Naive thymus-derived CD4-positive, alpha-beta T cell (primary cell): ENCODE data around the gene ATOSB. TPM values are rescaled to one million over a fixed set of nuclear protein-coding genes. Genes with fewer than 3 reads are reported as not detected.

Experiments
- ATAC-seq: fragments of 150-1000 bp; cut with Tn5 transposase; 2 replicates; pipeline ENCODE4 v1.10.0; 2021; ENCODE audit warnings: mild to moderate bottlenecking, moderate library complexity
- CTCF ChIA-PET: fragments of 350-600 bp; sonication (Branson Sonifier 250); formaldehyde crosslinking; loops from one replicate; lab custom pipeline; 2021; ENCODE audit warnings: antibody characterized with exemption; lab: Charles Lee
- POLR2A ChIA-PET: fragments of 350-600 bp; sonication (Branson Sonifier 250); formaldehyde crosslinking; loops from one replicate; lab custom pipeline; 2021; ENCODE audit warnings: antibody characterized with exemption, inconsistent platforms; lab: Charles Lee
- DNase-seq, 9 donors: peaks; one replicate each; pipeline versions ENCODE4 v3.0.0 to v3.0.0-alpha.2; 2020 to 2022; ENCODE audit warnings: mixed read lengths in 1 of 9
- H3K27ac ChIP-seq: one replicate; pipeline ENCODE4 v1.7.0; 2013; ENCODE audit warnings: mild to moderate bottlenecking, low read depth, low read length, moderate library complexity
- H3K27me3 ChIP-seq, 2 donors: one replicate each; pipeline ENCODE4 v1.7.0; 2013; ENCODE audit warnings: low read length in 2 of 2, mild to moderate bottlenecking in 2 of 2, moderate library complexity in 2 of 2; ENCODE audit not compliant: control insufficient read depth in 2 of 2, insufficient read depth in 2 of 2
- H3K36me3 ChIP-seq, 3 experiments: 1 replicate in 2 of 3; 2 replicates in 1 of 3; pipeline ENCODE4 v1.7.0; 2013; ENCODE audit warnings: low read length in 3 of 3, mild to moderate bottlenecking in 3 of 3, moderate library complexity in 1 of 3; ENCODE audit not compliant: insufficient read depth in 3 of 3, control insufficient read depth in 2 of 3
- H3K4me1 ChIP-seq, 2 donors: one replicate each; pipeline ENCODE4 v1.7.0; 2013; ENCODE audit warnings: low read length in 2 of 2, mild to moderate bottlenecking in 2 of 2, moderate library complexity in 1 of 2; ENCODE audit not compliant: control insufficient read depth in 2 of 2, insufficient read depth in 2 of 2
- H3K4me3 ChIP-seq: 2 replicates; pipeline ENCODE4 v1.7.0; 2013; ENCODE audit warnings: mild to moderate bottlenecking, low read length
- H3K9me3 ChIP-seq, 3 experiments: 1 replicate in 2 of 3; 2 replicates in 1 of 3; pipeline ENCODE4 v1.7.0; 2013; ENCODE audit warnings: low read length in 3 of 3; ENCODE audit not compliant: control insufficient read depth in 2 of 3
- H3K27ac Mint-ChIP-seq, 9 donors: one replicate each; pipeline ENCODE4 v1.8.0; 2020 to 2022; ENCODE audit warnings: mixed read lengths in 9 of 9, mild to moderate bottlenecking in 8 of 9, moderate library complexity in 5 of 9, inconsistent platforms in 2 of 9
- H3K27me3 Mint-ChIP-seq, 5 donors: one replicate each; pipeline ENCODE4 v1.8.0; 2021 to 2022; ENCODE audit warnings: mixed read lengths in 5 of 5, mild to moderate bottlenecking in 1 of 5
- H3K36me3 Mint-ChIP-seq, 5 donors: one replicate each; pipeline ENCODE4 v1.8.0; 2020 to 2022; ENCODE audit warnings: mixed read lengths in 5 of 5, mild to moderate bottlenecking in 3 of 5, inconsistent platforms in 1 of 5
- H3K4me1 Mint-ChIP-seq, 7 donors: one replicate each; pipeline ENCODE4 v1.8.0; 2020 to 2022; ENCODE audit warnings: mixed read lengths in 7 of 7, mild to moderate bottlenecking in 3 of 7, inconsistent platforms in 1 of 7
- H3K4me3 Mint-ChIP-seq, 10 donors: one replicate each; pipeline ENCODE4 v1.8.0; 2020 to 2022; ENCODE audit warnings: mild to moderate bottlenecking in 10 of 10, mixed read lengths in 10 of 10, moderate library complexity in 6 of 10, inconsistent platforms in 2 of 10
- H3K9me3 Mint-ChIP-seq, 11 donors: one replicate each; pipeline ENCODE4 v1.8.0; 2020 to 2022; ENCODE audit warnings: mixed read lengths in 11 of 11, mild to moderate bottlenecking in 4 of 11, inconsistent platforms in 1 of 11, moderate library complexity in 1 of 11
- intact Hi-C, 2 donors: fragments of 100-400 bp; cut with micrococcal nuclease; formaldehyde crosslinking; loops; one replicate each; pipeline ENCODE4 v1.15.1; 2023
- polyA plus RNA-seq, 2 donors: library from polyadenylated mRNA; unstranded; fragments of 300-500 nt; fragmentation: Illumina TruSeq; gene quantifications; one replicate each; pipeline ENCODE4 v1.2.3, GENCODE V29; 2021
- total RNA-seq, 6 experiments: library from RNA in 5 of 6; stranded (reverse) in 5 of 6; gene quantifications; 1 replicate in 5 of 6; 2 replicates in 1 of 6; pipeline ENCODE4 v1.2.3 and lab custom pipeline; 2021 to 2026

The ATOSB gene
- total and polyA plus RNA-seq, 7 experiments from 2014 or later, result 0.95 to 26.0 (median 6.1) TPM

DNA sequence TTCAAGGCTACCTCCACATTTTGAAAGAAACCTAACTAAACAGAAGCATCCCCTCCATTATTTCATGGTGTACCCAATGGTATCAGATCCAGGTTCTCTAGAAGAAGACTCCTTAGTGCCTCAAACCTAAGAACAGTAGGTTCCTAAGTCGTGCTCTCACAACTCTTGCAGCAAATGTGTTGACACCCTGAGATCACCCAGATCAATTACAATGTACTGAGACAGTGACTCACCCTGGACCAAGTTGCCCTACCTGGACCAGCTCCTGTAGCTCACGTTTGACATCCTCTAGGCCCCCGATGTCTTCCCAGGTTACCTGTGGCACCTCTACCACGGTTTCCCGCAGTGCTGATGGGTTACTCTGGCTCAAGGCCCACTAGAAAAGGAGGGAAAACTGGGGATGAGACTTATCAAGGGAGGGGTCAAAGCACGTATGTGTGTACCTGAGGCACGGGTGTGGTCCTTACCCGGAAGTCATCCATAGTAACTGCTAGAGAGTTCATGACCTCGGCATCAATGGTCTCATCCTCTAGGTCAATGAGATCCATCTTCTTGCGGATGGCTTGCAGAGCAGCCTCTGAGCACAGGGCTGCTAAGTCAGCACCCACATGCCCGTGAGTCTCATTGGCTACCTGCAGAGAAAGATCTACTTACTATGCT lies 55.0 kb downstream of the ATOSB start:
- Histone ChIP-seq H3K27ac (no peak overlapping the region), H3K36me3 (peaks cover 70 to 98% (median 75%) of the 10 kb centered on the region in 3 experiments), H3K4me1 (no peaks in the 10 kb centered on the region), H3K4me3 (no peak overlapping the region), H3K27me3 (no peaks in the 10 kb centered on the region), H3K9me3 (no peaks in the 10 kb centered on the region)
- Mint-ChIP-seq H3K27me3 (no peaks in the 10 kb centered on the region), H3K4me3 (no peak overlapping the region), H3K4me1 (peaks cover 0 to 12% (median 0%) of the 10 kb centered on the region in 7 donors), H3K36me3 (peaks cover 28 to 82% (median 59%) of the 10 kb centered on the region in 5 donors), H3K9me3 (no peaks in the 10 kb centered on the region), H3K27ac (peak overlapping the region in 3 of 9 donors; percentile 14 to 41 (median 23))
- ChIA-PET CTCF (no interaction called here), POLR2A (no interaction called here)
- ATAC-seq, result peak; percentile 5
- intact Hi-C loops, result no loop called here
- DNase-seq, result no peak

DNA sequence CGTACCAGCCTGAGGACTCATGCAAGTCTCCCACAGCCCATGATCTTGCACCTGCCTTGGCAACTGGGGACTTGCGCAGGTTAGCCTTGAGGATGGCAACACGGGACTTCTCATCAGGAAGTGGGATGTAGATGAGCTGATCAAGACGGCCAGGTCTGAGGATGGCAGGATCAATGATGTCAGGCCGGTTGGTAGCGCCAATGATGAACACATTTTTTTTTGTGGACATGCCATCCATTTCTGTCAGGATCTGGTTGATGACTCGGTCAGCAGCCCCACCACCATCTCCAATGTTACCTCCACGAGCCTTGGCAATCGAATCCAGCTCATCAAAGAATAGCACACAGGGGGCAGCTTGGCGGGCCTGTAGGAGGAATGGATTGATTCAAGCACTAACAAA lies 56.2 kb downstream of the ATOSB start:
- Mint-ChIP-seq H3K36me3 (peaks cover 28 to 84% (median 59%) of the 10 kb centered on the region in 5 donors), H3K4me1 (peaks cover 0 to 12% (median 0%) of the 10 kb centered on the region in 7 donors), H3K4me3 (peak overlapping the region in 1 of 10 donors; percentile 10), H3K27me3 (no peaks in the 10 kb centered on the region), H3K9me3 (no peaks in the 10 kb centered on the region), H3K27ac (peak overlapping the region in 2 of 9 donors; percentile 64 to 86)
- CTCF ChIA-PET, result no interaction called here
- no peaks in the 10 kb centered on the region for H3K27me3 ChIP-seq
- no peaks in the 10 kb centered on the region for H3K9me3 ChIP-seq
- H3K4me1 ChIP-seq, result no peaks in the 10 kb centered on the region
- H3K27ac ChIP-seq, result no peak overlapping the region
- intact Hi-C loops, result no loop called here
- DNase-seq (no peak), ATAC-seq (no peak)
- H3K36me3 ChIP-seq, result peaks cover 63 to 85% (median 65%) of the 10 kb centered on the region in 3 experiments
- POLR2A ChIA-PET, result no interaction called here
- H3K4me3 ChIP-seq, result no peak overlapping the region

DNA sequence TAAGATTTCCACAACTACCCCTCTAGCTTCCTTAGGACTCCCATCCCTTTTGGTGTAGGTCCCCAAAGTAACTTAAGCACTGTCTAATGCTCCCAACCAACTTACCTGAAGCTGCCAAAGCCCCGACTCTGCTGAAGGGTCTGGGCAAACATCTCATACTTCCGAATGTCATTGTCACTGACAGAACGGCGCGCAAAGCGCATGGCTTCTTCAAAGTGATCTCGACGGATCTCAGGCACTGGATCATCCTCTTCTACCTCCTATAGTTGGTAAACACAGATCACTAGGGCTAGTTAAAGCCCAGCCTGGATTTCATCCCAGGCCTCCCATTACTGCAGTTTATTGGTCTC lies 58.4 kb downstream of the ATOSB start:
- Mint-ChIP-seq H3K36me3 (peaks cover 22 to 79% (median 49%) of the 10 kb centered on the region in 5 donors), H3K27ac (peak overlapping the region in 2 of 9 donors; percentile 22 to 43), H3K4me3 (no peak overlapping the region), H3K27me3 (no peaks in the 10 kb centered on the region), H3K9me3 (no peaks in the 10 kb centered on the region), H3K4me1 (peaks cover 0 to 9% (median 0%) of the 10 kb centered on the region in 7 donors)
- Histone ChIP-seq H3K27me3 (no peaks in the 10 kb centered on the region), H3K36me3 (peaks cover 43 to 69% (median 49%) of the 10 kb centered on the region in 3 experiments), H3K4me3 (no peak overlapping the region), H3K4me1 (no peaks in the 10 kb centered on the region), H3K27ac (no peak overlapping the region), H3K9me3 (no peaks in the 10 kb centered on the region)
- POLR2A ChIA-PET, result no interaction called here
- CTCF ChIA-PET, result no interaction called here
- intact Hi-C loops, result no loop called here
- DNase-seq (no peak), ATAC-seq (no peak)

DNA sequence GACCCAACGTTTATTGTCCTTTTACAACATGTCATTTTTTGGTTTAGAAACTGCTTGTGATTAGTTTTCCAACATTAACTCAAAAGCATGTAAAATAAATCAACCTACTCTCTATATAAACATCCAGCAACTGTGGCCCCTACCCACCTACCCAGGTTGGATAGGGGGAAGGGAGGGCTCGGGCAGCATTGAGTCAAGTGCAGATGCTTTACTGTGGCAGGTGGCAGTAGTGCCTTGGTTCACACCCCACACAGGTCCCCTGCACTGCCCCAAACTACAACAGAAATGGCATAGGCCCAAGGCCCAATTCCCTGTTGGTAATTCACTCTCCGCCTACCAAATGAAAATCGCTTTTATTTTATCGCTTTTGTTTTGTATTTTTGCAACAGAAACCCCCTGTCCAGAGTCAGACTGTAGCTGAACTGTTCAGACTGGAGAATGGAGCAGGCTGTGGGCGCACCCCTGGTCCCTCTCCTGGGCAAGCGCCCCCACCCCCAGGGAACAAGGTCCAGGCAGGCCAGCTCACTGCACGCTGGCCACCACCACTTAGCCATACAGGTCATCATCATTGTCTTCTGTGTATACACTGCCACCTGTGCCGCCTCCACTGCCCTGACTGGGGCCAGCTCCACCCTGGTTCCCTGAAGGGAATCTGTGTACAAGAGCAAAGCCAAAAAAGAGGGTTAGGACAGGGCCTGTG lies 58.9 kb downstream of the ATOSB start:
- no peak overlapping the region for H3K4me3 Mint-ChIP-seq
- H3K4me1 ChIP-seq, result no peaks in the 10 kb centered on the region
- no peaks in the 10 kb centered on the region for H3K9me3 ChIP-seq
- H3K4me3 ChIP-seq, result no peak overlapping the region
- no peak for DNase-seq
- no peaks in the 10 kb centered on the region for H3K27me3 ChIP-seq
- POLR2A ChIA-PET, result no interaction called here
- H3K36me3 ChIP-seq, result peaks cover 38 to 64% (median 44%) of the 10 kb centered on the region in 3 experiments
- no peaks in the 10 kb centered on the region for H3K9me3 Mint-ChIP-seq
- H3K36me3 Mint-ChIP-seq, result peaks cover 20 to 74% (median 44%) of the 10 kb centered on the region in 5 donors
- CTCF ChIA-PET, result no interaction called here
- intact Hi-C loops, result no loop called here
- H3K27ac ChIP-seq, result no peak overlapping the region
- ATAC-seq, result peak; percentile 23
- H3K27me3 Mint-ChIP-seq, result no peaks in the 10 kb centered on the region
- peaks cover 0 to 7% (median 0%) of the 10 kb centered on the region in 7 donors for H3K4me1 Mint-ChIP-seq
- peak overlapping the region in 2 of 9 donors; percentile 21 to 44 for H3K27ac Mint-ChIP-seq

DNA sequence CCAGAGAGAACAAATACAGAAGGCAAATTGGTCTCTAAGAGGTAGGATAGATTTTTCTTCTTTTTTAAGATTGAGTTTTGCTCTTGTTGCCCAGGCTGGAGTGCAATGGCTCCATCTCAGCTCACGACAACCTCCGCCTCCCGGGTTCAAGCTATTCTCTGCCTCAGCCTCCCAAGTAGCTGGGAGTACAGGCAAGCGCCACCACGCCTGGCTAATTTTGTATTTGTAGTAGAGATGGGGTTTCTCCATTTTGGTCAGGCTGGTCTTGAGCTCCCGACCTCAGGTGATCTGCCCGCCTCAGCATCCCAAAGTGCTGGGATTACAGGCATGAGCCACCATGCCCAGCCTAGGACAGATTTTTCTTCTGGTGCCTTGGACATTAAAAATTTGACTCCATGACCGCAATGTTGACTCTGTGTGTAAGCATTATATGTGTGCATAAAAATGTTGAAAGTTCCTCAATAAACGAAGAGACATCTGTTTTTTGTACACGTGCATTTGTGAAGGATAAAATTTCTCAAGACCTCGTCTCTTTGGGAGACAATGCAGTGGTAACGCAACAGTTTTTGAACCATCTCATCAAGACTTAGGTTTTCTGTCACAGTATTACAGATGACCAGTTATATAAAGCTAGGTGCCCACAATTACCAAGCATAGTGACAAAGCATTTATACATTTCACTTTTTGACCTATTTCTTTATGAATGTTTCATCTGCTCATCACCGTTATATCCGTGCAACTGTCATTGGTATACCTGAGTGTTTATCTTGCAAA lies 60.6 kb downstream of the ATOSB start:
- intact Hi-C loops, result no loop called here
- peak overlapping the region in 1 of 9 donors; percentile 5 for H3K27ac Mint-ChIP-seq
- CTCF ChIA-PET, result interaction anchor here (2.6 kb wide), 1 partner anchor 156 kb away, joined by 7 read pairs; no protein-coding TSS in a partner anchor

DNA sequence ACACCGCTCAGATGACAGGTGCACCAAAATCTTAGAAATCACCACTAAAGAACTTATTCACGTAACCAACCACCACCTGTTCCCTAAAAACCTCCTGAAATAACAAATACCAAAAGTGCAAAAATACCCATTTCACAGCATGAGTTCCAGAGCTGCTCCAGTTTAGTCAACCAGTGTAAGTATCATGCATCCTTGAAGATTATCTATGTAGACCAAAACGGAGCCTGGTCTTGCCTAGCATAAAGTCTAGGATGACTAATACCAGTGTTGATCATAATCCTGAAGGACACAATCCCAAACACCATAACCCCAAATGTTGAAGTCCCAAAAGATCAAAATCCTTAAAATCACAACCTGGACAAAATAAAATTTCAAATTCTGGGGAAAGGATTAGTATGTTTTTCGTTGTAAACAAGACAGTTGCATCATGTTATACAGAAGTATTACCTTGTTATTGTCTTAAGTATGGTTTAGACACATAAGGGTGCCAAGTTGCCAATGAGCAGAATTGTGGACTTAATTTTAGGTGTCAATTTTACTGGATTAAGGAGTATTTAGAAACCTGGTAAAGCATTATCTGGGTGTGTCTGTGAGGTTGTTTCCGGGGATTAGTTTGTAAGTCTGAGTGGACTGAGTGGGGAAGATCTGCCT lies 61.4 kb downstream of the ATOSB start:
- no peak for ATAC-seq
- no peak for DNase-seq
- no peaks in the 10 kb centered on the region for H3K27me3 ChIP-seq
- H3K36me3 Mint-ChIP-seq, result peaks cover 14 to 57% (median 35%) of the 10 kb centered on the region in 5 donors
- no peaks in the 10 kb centered on the region for H3K9me3 Mint-ChIP-seq
- ChIA-PET CTCF (interaction anchor here (2.6 kb wide), 1 partner anchor 155 kb away, joined by 7 read pairs; no protein-coding TSS in a partner anchor), POLR2A (no interaction called here)
- peak overlapping the region in 2 of 9 donors; percentile 5 to 58 for H3K27ac Mint-ChIP-seq
- H3K4me1 ChIP-seq, result no peaks in the 10 kb centered on the region
- H3K27me3 Mint-ChIP-seq, result no peaks in the 10 kb centered on the region
- peaks cover 1 to 7% (median 5%) of the 10 kb centered on the region in 7 donors for H3K4me1 Mint-ChIP-seq
- H3K27ac ChIP-seq, result no peak overlapping the region
- H3K9me3 ChIP-seq, result no peaks in the 10 kb centered on the region
- peaks cover 13 to 46% (median 28%) of the 10 kb centered on the region in 3 experiments for H3K36me3 ChIP-seq
- intact Hi-C loops, result no loop called here
- no peak overlapping the region for H3K4me3 Mint-ChIP-seq
- H3K4me3 ChIP-seq, result no peak overlapping the region

More for the DNA sequence above, 60.6 kb downstream of the ATOSB start:
- H3K9me3 ChIP-seq, result no peaks in the 10 kb centered on the region
- Mint-ChIP-seq H3K36me3 (peaks cover 14 to 64% (median 38%) of the 10 kb centered on the region in 5 donors), H3K27me3 (no peaks in the 10 kb centered on the region), H3K9me3 (no peaks in the 10 kb centered on the region), H3K4me1 (peaks cover 1 to 7% (median 5%) of the 10 kb centered on the region in 7 donors), H3K4me3 (no peak overlapping the region)
- H3K4me3 ChIP-seq, result no peak overlapping the region
- no peaks in the 10 kb centered on the region for H3K4me1 ChIP-seq
- H3K36me3 ChIP-seq, result peaks cover 21 to 47% (median 30%) of the 10 kb centered on the region in 3 experiments
- H3K27ac ChIP-seq, result no peak overlapping the region
- ATAC-seq, result no peak
- POLR2A ChIA-PET, result no interaction called here
- no peak for DNase-seq
- no peaks in the 10 kb centered on the region for H3K27me3 ChIP-seq
